ENCODE measurements around the gene VILL.
"Not testable (repeated sequence)": the region's sequence is repeated elsewhere in the genome, so short reads cannot be mapped to it uniquely, and the experiment has no call there.

VILL gene

GRCh38 chr3:37963635-37964034 is 27.0 kb upstream of the VILL start:
- DNase-seq (ENCODE audit: low read depth) = no peak

- no peak for DNase-seq (ENCODE audit: low read depth)
These were observed 26.4 kb upstream of the VILL start for GRCh38 chr3:37964146-37964545.

GRCh38 chr3:37964716-37965115 is 25.9 kb upstream of the VILL start:
- DNase-seq (ENCODE audit: low read depth) = no peak

- DNase-seq (ENCODE audit: low read depth) = peak; percentile 34
These were observed 23.2 kb upstream of the VILL start for GRCh38 chr3:37967260-37967881.

GRCh38 chr3:37968199-37968598 is 22.4 kb upstream of the VILL start:
- no peak for DNase-seq (ENCODE audit: low read depth)

- no peak for DNase-seq (ENCODE audit: low read depth)
These were observed 21.6 kb upstream of the VILL start for GRCh38 chr3:37968813-37969595.

- no peak for DNase-seq (ENCODE audit: low read depth)
These were observed 20.9 kb upstream of the VILL start for GRCh38 chr3:37969596-37970100.

- DNase-seq (ENCODE audit: low read depth) = no peak
These were observed 19.8 kb upstream of the VILL start for GRCh38 chr3:37970802-37971201.

GRCh38 chr3:37971467-37971866 is 19.1 kb upstream of the VILL start:
- no peak for DNase-seq (ENCODE audit: low read depth)

- DNase-seq (ENCODE audit: low read depth) = not testable (repeated sequence)
These were observed 18.5 kb upstream of the VILL start for GRCh38 chr3:37972056-37972455.

GRCh38 chr3:37973246-37974054 is 17.1 kb upstream of the VILL start:
- no peak for DNase-seq (ENCODE audit: low read depth)

GRCh38 chr3:37974121-37975083 is 16.2 kb upstream of the VILL start:
- DNase-seq (ENCODE audit: low read depth) = peak; percentile 52

GRCh38 chr3:37979541-37980461 is 10.8 kb upstream of the VILL start:
- DNase-seq (ENCODE audit: low read depth) = no peak

GRCh38 chr3:37980462-37981347 is 9.9 kb upstream of the VILL start:
- DNase-seq (ENCODE audit: low read depth) = no peak

GRCh38 chr3:37981348-37981664 is 9.3 kb upstream of the VILL start:
- no peak for DNase-seq (ENCODE audit: low read depth)

- no peak for DNase-seq (ENCODE audit: low read depth)
These were observed 8.3 kb upstream of the VILL start for GRCh38 chr3:37982331-37982730.

- DNase-seq (ENCODE audit: low read depth) = no peak
These were observed 6.5 kb upstream of the VILL start for GRCh38 chr3:37984051-37984450.

- DNase-seq (ENCODE audit: low read depth) = no peak
These were observed 6.0 kb upstream of the VILL start for GRCh38 chr3:37984596-37984995.

GRCh38 chr3:37985637-37986320 is 4.8 kb upstream of the VILL start:
- DNase-seq (ENCODE audit: low read depth) = no peak
